Astrocyte of the cerebellum (primary cell): ENCODE results near the gene CDK3.
"Not testable (repeated sequence)": the region's sequence is repeated elsewhere in the genome, so short reads cannot be mapped to it uniquely, and the experiment has no call there.

Experiments used
- DNase-seq: peaks from one replicate; pipeline ENCODE4 v3.0.0-alpha.2; 2011; ENCODE audit warnings: low read depth
- H3K4me3 ChIP-seq: 2 replicates; pipeline ENCODE4 v1.5.1; 2011; ENCODE audit warnings: mild to moderate bottlenecking, low read depth, low read length, moderate library complexity
- in situ Hi-C: cut with HindIII; loops from 2 replicates; pipeline ENCODE4 v1.10.0; 2017; ENCODE audit warnings: low sequenced_read_pairs
- TF ChIP-seq, protein P1 (sequence below): IDR thresholded peaks from 2 replicates; pipeline ENCODE4 v1.5.1; 2012; ENCODE audit warnings: low read length, low read depth, moderate library complexity, mild to moderate bottlenecking; ENCODE audit errors: missing control alignments

CDK3 gene

DNA sequence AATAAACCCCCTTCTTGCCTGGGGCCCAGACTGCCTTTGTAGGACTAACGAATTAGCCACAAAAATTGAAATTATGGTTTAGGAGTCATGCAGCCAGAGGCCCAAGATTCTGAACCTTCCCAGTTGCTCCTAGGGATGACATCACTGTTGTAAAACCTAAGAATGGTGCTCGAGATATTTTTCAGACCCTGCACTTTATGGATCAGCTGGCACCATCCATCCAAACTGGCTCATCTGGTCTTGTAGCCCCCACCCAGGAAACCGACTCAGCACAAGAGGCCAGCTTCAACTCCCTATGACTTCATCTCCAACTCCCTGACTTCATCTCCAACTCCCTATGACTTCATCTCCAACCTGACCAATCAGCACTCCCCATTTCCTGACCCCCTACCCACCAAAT, 37.4 kb downstream of the CDK3 start:
- H3K4me3 ChIP-seq = no peak overlapping the region
- no peak for DNase-seq
- TF ChIP-seq, protein P1, sequence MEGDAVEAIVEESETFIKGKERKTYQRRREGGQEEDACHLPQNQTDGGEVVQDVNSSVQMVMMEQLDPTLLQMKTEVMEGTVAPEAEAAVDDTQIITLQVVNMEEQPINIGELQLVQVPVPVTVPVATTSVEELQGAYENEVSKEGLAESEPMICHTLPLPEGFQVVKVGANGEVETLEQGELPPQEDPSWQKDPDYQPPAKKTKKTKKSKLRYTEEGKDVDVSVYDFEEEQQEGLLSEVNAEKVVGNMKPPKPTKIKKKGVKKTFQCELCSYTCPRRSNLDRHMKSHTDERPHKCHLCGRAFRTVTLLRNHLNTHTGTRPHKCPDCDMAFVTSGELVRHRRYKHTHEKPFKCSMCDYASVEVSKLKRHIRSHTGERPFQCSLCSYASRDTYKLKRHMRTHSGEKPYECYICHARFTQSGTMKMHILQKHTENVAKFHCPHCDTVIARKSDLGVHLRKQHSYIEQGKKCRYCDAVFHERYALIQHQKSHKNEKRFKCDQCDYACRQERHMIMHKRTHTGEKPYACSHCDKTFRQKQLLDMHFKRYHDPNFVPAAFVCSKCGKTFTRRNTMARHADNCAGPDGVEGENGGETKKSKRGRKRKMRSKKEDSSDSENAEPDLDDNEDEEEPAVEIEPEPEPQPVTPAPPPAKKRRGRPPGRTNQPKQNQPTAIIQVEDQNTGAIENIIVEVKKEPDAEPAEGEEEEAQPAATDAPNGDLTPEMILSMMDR = no peak
- in situ Hi-C loops = no loop called here

DNA sequence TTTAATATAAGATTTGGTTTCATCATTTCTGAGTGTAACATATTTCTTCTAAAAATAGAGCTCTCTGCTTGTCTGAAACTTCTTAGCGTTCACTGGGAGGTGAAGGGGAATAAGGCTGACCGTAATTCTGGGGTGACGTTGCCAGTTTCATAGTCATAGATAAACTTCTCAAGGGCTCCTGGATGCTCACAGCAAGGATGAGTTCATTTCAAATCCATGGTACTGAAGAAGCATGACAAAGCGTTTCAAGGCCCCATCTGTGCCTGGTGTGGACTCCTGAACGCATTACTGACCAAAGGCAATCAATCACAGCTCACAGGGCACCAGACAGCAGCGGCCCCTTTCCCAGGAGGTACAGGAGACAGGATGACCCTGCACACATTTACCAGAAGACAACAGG, 38.5 kb downstream of the CDK3 start:
- no peak for DNase-seq
- no peak overlapping the region for H3K4me3 ChIP-seq
- TF ChIP-seq, protein P1 = no peak
- in situ Hi-C loops = no loop called here

DNA sequence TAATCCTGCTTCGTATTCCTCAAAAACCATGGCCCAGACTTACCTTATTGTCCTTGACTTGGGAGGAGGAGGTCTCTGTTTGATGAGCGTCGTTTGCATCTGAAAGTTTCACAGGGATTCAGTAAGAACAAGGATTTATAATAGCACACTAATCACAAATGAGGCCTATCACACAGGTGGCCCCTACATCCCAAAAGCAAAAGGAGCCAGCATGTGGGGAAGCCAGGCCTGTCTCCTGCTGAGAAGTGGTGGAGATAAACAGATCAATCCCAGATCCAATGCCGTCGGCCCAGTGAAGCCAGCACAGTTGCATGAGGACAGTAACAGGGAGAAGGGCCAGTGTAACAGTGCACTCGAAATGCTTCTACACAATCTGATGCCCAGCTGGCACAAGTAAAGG, 39.7 kb downstream of the CDK3 start:
- TF ChIP-seq, protein P1 = no peak
- in situ Hi-C loops = no loop called here
- H3K4me3 ChIP-seq = no peak overlapping the region
- no peak for DNase-seq

DNA sequence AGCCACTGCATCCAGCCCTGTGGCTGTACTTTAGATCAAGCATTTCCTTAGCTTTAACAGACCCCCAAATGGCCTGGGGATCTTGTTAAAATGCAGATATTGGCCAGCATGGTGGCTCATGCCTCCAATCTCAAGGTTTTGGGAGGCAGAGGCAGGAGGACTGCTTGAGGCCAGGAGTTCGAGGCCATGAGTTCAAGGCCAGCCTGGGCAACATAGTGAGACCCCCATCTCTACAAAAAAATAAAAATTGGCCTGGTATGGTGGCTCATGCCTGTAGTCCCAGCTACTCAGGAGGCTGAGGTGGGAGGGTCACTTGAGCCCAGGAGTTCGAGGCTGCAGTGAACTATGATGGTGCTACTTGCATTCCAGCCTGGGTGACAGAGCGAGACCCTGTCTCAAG, 42.2 kb downstream of the CDK3 start:
- H3K4me3 ChIP-seq, DNase-seq, in situ Hi-C loops: not testable (repeated sequence)

DNA sequence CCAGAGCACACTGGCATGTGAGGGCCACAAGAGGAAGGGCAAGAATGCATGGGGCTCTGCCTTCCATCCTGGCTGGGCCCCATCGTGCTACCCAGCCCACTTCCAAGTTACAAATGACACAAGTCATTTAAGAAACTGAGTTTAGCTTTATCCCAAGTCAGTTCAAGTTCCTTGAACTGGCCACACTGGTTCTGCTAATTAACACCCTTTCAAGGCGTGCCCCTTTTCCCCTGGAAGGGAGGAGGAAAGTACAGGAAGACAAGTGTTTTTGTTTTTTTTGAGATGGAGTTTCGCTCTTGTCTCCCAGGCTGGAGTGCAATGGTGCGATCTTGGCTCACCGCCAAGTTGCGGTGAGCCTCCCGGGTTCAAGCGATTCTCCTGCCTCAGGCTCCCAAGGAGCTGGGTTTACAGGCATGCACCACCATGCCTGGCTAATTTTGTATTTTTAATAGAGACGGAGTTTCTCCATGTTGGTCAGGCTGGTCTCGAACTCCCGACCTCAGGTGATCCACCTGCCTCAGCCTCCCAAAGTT, 43.9 kb downstream of the CDK3 start:
- H3K4me3 ChIP-seq, in situ Hi-C loops, DNase-seq: not testable (repeated sequence)

DNA sequence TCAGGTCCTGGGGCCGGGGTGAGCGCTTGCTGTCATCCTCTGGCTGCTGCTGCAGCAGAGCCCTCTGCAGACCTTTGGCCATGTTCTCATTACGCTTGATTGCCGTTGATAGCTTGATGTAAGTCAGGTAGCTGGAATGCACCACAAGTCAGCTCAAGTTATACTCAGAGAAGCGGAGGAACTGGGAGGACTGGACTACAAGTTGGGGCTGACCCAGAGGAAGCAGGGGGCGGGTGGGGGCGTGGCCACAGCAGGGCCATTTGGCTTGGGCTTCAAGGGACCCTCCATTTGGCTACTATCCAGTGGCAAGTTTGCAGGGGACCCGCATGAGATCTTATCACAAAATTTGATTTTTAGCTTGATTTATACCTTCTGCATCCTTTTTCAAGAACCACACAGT, 45.4 kb downstream of the CDK3 start:
- no peak for DNase-seq
- H3K4me3 ChIP-seq = no peak overlapping the region
- in situ Hi-C loops = no loop called here
- TF ChIP-seq, protein P1 = no peak

DNA sequence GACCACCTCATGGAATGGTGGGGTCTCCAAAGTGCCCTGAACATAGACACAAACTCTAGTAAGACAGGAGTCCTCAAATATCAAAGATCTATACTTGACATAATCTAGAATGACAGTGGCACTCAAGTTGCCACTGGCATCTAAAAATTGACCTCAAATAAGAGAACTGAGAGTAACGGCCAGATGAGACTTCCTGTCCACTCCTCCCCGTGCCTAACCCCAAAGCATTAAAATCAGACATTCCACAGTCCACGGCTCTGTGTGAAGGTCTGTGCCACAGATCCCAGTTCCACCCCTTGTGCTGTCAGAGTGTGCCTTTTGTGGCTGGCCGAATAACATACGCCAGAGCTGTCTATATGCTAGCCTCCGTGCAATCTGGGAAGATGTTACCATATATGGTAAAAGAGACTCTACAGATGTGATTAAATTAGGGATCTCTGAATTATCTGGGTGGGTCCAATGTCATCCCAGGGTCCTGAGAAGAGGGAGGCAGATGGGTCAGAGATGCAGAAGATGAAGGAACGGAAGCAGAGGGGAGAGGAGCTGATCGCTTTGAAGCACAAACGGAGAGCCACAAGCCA, 47.5 kb downstream of the CDK3 start:
- DNase-seq = no peak
- no peak overlapping the region for H3K4me3 ChIP-seq
- TF ChIP-seq, protein P1 = no peak
- in situ Hi-C loops = no loop called here

DNA sequence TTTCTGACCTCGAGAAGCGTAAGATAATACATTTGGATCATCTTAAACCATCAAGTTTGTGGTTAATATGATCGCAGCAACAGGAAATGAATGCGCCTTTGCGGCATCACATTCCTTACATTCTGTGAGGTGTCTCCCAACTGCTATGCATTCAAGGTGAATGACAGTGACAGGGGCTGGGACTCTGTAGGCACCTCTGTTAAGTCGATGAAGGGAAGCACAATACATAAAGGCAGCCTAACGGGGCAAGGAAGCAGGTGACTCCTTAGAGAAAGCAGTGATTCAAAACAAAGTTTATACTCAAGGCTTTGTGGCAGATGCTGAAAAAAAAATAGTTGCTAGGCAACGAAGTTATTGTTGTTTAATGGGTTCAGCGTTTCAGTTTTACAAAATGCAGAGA, 48.1 kb downstream of the CDK3 start:
- H3K4me3 ChIP-seq = no peak overlapping the region
- TF ChIP-seq, protein P1 = no peak
- in situ Hi-C loops = no loop called here
- DNase-seq = peak; percentile 26
